T-helper 9 cell (primary cell): ENCODE results near the gene RBM19.

ENCODE experiments used
- DNase-seq: peaks from one replicate; pipeline ENCODE4 v3.0.0-alpha.2; 2020

RBM19 gene

GRCh38 chr12:113796066-113796827 is 169.9 kb downstream of the RBM19 start:
- no peak for DNase-seq

GRCh38 chr12:113795445-113795844 is 170.7 kb downstream of the RBM19 start:
- no peak for DNase-seq

GRCh38 chr12:113794774-113795173 is 171.4 kb downstream of the RBM19 start:
- DNase-seq, result no peak

- no peak for DNase-seq
Measured at GRCh38 chr12:113793250-113793649, 172.9 kb downstream of the RBM19 start.

GRCh38 chr12:113792450-113792849 is 173.7 kb downstream of the RBM19 start:
- DNase-seq, result no peak

GRCh38 chr12:113788020-113788856 is 177.9 kb downstream of the RBM19 start:
- no peak for DNase-seq

- no peak for DNase-seq
Measured at GRCh38 chr12:113786107-113786506, 180.0 kb downstream of the RBM19 start.

GRCh38 chr12:113783811-113784210 is 182.3 kb downstream of the RBM19 start:
- DNase-seq, result no peak

GRCh38 chr12:113782873-113783272 is 183.3 kb downstream of the RBM19 start:
- no peak for DNase-seq

GRCh38 chr12:113781415-113782198 is 184.5 kb downstream of the RBM19 start:
- DNase-seq, result no peak

- DNase-seq, result no peak
Measured at GRCh38 chr12:113779774-113780173, 186.4 kb downstream of the RBM19 start.

GRCh38 chr12:113778432-113779132 is 187.5 kb downstream of the RBM19 start:
- no peak for DNase-seq

GRCh38 chr12:113777751-113778150 is 188.4 kb downstream of the RBM19 start:
- DNase-seq, result no peak

GRCh38 chr12:113776536-113776935 is 189.6 kb downstream of the RBM19 start:
- no peak for DNase-seq

GRCh38 chr12:113774526-113774925 is 191.6 kb downstream of the RBM19 start:
- DNase-seq, result no peak

GRCh38 chr12:113772505-113773030 is 193.6 kb downstream of the RBM19 start:
- DNase-seq, result no peak

- no peak for DNase-seq
Measured at GRCh38 chr12:113770389-113770865, 195.7 kb downstream of the RBM19 start.

GRCh38 chr12:113769305-113769704 is 196.8 kb downstream of the RBM19 start:
- DNase-seq, result no peak

- DNase-seq, result no peak
Measured at GRCh38 chr12:113768850-113769249, 197.3 kb downstream of the RBM19 start.

GRCh38 chr12:113766879-113767878 is 198.9 kb downstream of the RBM19 start:
- no peak for DNase-seq
